Duodenal mucosa (tissue), 2 donors: Measurements from ENCODE around the gene AJAP1.

Experiments used
- H3K27ac ChIP-seq: one replicate; pipeline ENCODE4 v1.7.0; 2013; ENCODE audit warnings: low read depth, low read length
- H3K27me3 ChIP-seq, 2 donors: one replicate each; pipeline ENCODE4 v1.7.0; 2013; ENCODE audit warnings: low read length in 2 of 2, control low read depth in 1 of 2; ENCODE audit not compliant: insufficient read depth in 2 of 2, control insufficient read depth in 1 of 2
- H3K36me3 ChIP-seq, 2 donors: one replicate each; pipeline ENCODE4 v1.7.0; 2013; ENCODE audit warnings: low read length in 2 of 2, control low read depth in 1 of 2; ENCODE audit not compliant: insufficient read depth in 2 of 2, control insufficient read depth in 1 of 2
- H3K4me1 ChIP-seq, 2 donors: one replicate each; pipeline ENCODE4 v1.7.0; 2013; ENCODE audit warnings: low read length in 2 of 2, control low read depth in 1 of 2; ENCODE audit not compliant: insufficient read depth in 2 of 2, control insufficient read depth in 1 of 2
- H3K4me3 ChIP-seq, 2 donors: one replicate each; pipeline ENCODE4 v1.7.0; 2013; ENCODE audit warnings: low read length in 2 of 2, low read depth in 1 of 2
- H3K9ac ChIP-seq, 2 donors: one replicate each; pipeline ENCODE4 v1.7.0; 2013; ENCODE audit warnings: low read length in 2 of 2, low read depth in 1 of 2
- H3K9me3 ChIP-seq, 2 donors: one replicate each; pipeline ENCODE4 v1.7.0; 2013; ENCODE audit warnings: low read length in 2 of 2, control low read depth in 1 of 2; ENCODE audit not compliant: control insufficient read depth in 1 of 2

Gene AJAP1

GRCh38 chr1:4690951-4691675 lies 36.7 kb downstream of the AJAP1 start:
- Histone ChIP-seq H3K36me3 (no peaks in the 10 kb centered on the region), H3K9me3 (no peaks in the 10 kb centered on the region), H3K27me3 (no peaks in the 10 kb centered on the region), H3K4me1 (no peaks in the 10 kb centered on the region), H3K27ac (no peak overlapping the region), H3K4me3 (no peak overlapping the region), H3K9ac (no peak overlapping the region)

GRCh38 chr1:4691766-4692405 lies 37.5 kb downstream of the AJAP1 start:
- Histone ChIP-seq H3K27ac (no peak overlapping the region), H3K36me3 (no peaks in the 10 kb centered on the region), H3K9ac (no peak overlapping the region), H3K4me3 (no peak overlapping the region), H3K4me1 (no peaks in the 10 kb centered on the region), H3K27me3 (no peaks in the 10 kb centered on the region), H3K9me3 (no peaks in the 10 kb centered on the region)

GRCh38 chr1:4692437-4692836 lies 38.0 kb downstream of the AJAP1 start:
- no peaks in the 10 kb centered on the region for H3K9me3 ChIP-seq
- H3K4me3 ChIP-seq = no peak overlapping the region
- H3K9ac ChIP-seq = no peak overlapping the region
- H3K27me3 ChIP-seq = no peaks in the 10 kb centered on the region
- H3K27ac ChIP-seq = no peak overlapping the region
- no peaks in the 10 kb centered on the region for H3K4me1 ChIP-seq
- no peaks in the 10 kb centered on the region for H3K36me3 ChIP-seq

GRCh38 chr1:4693331-4693730 lies 38.9 kb downstream of the AJAP1 start:
- Histone ChIP-seq H3K36me3 (no peaks in the 10 kb centered on the region), H3K4me3 (no peak overlapping the region), H3K9me3 (no peaks in the 10 kb centered on the region), H3K27me3 (no peaks in the 10 kb centered on the region), H3K4me1 (no peaks in the 10 kb centered on the region), H3K27ac (no peak overlapping the region), H3K9ac (no peak overlapping the region)

- Histone ChIP-seq H3K9ac (no peak overlapping the region), H3K4me1 (no peaks in the 10 kb centered on the region), H3K27ac (no peak overlapping the region), H3K27me3 (no peaks in the 10 kb centered on the region), H3K4me3 (no peak overlapping the region), H3K9me3 (no peaks in the 10 kb centered on the region), H3K36me3 (no peaks in the 10 kb centered on the region)
Measured at GRCh38 chr1:4693891-4694290, 39.5 kb downstream of the AJAP1 start.

- H3K27me3 ChIP-seq = no peaks in the 10 kb centered on the region
- no peaks in the 10 kb centered on the region for H3K9me3 ChIP-seq
- no peaks in the 10 kb centered on the region for H3K4me1 ChIP-seq
- H3K36me3 ChIP-seq = no peaks in the 10 kb centered on the region
- H3K4me3 ChIP-seq = no peak overlapping the region
- no peak overlapping the region for H3K27ac ChIP-seq
- H3K9ac ChIP-seq = no peak overlapping the region
Measured at GRCh38 chr1:4694492-4694891, 40.1 kb downstream of the AJAP1 start.

GRCh38 chr1:4695241-4695640 lies 40.8 kb downstream of the AJAP1 start:
- no peaks in the 10 kb centered on the region for H3K4me1 ChIP-seq

GRCh38 chr1:4696161-4696745 lies 41.8 kb downstream of the AJAP1 start:
- H3K4me1 ChIP-seq = no peaks in the 10 kb centered on the region

More at GRCh38 chr1:4695241-4695640, 40.8 kb downstream of the AJAP1 start:
- H3K27ac ChIP-seq = no peak overlapping the region
- H3K27me3 ChIP-seq = no peaks in the 10 kb centered on the region
- no peak overlapping the region for H3K4me3 ChIP-seq
- no peak overlapping the region for H3K9ac ChIP-seq
- H3K9me3 ChIP-seq = no peaks in the 10 kb centered on the region
- H3K36me3 ChIP-seq = no peaks in the 10 kb centered on the region

GRCh38 chr1:4696753-4697152 lies 42.3 kb downstream of the AJAP1 start:
- Histone ChIP-seq H3K9ac (no peak overlapping the region), H3K27me3 (no peaks in the 10 kb centered on the region), H3K27ac (no peak overlapping the region), H3K4me3 (no peak overlapping the region), H3K36me3 (no peaks in the 10 kb centered on the region), H3K4me1 (no peaks in the 10 kb centered on the region), H3K9me3 (no peaks in the 10 kb centered on the region)

More at GRCh38 chr1:4696161-4696745, 41.8 kb downstream of the AJAP1 start:
- Histone ChIP-seq H3K9me3 (no peaks in the 10 kb centered on the region), H3K4me3 (no peak overlapping the region), H3K36me3 (no peaks in the 10 kb centered on the region), H3K27me3 (no peaks in the 10 kb centered on the region), H3K9ac (no peak overlapping the region), H3K27ac (no peak overlapping the region)

- no peak overlapping the region for H3K4me3 ChIP-seq
- H3K27me3 ChIP-seq = no peaks in the 10 kb centered on the region
- no peaks in the 10 kb centered on the region for H3K4me1 ChIP-seq
- H3K36me3 ChIP-seq = no peaks in the 10 kb centered on the region
- H3K9me3 ChIP-seq = no peaks in the 10 kb centered on the region
- H3K9ac ChIP-seq = no peak overlapping the region
- no peak overlapping the region for H3K27ac ChIP-seq
Measured at GRCh38 chr1:4697801-4698200, 43.4 kb downstream of the AJAP1 start.
